IPS-11a (cell line): ENCODE measurements around the gene CAMK2A.

ENCODE experiments used
- H3K4me3 ChIP-seq: one replicate; pipeline ENCODE4 v1.5.1; 2013; ENCODE audit warnings: low read depth, low read length, control low read depth

CAMK2A gene

DNA sequence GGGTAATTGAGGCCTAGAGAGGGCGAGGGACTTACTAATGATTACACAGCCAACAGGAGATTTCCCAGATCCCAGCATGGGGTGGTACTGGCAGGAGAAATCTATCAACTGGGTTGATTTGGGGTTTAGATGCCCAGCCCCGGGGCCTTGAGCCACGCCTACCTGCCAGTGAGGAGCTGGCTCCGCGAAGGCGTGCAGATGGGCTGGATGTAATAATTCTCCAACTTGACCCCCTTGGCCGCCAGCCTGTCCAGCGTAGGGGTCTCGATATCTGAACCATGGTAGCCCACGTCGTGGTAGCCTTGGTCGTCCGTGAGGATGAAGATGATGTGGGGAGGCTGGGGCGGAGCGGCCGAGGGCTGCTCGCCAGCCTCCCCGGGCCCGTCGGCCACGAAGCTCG, 12.3 kb upstream of the CAMK2A start:
- peak overlapping the region; percentile 54 for H3K4me3 ChIP-seq

DNA sequence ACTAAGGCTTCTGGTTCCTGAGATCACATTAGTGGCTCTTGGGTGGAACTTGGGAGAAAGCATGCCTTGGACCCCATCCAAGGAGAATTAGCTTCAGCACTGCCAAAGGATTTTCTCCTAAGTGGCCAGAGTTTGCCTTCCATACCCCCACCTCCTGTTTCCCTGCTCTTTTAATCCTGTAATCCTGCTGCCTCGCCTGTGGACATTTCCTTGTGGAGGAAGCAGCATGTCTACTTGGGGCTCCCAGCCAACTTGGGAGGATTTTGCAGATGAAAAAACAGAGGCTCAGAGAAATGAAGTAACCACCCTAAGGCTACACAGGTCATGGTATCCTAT, 11.6 kb upstream of the CAMK2A start:
- no peak overlapping the region for H3K4me3 ChIP-seq

DNA sequence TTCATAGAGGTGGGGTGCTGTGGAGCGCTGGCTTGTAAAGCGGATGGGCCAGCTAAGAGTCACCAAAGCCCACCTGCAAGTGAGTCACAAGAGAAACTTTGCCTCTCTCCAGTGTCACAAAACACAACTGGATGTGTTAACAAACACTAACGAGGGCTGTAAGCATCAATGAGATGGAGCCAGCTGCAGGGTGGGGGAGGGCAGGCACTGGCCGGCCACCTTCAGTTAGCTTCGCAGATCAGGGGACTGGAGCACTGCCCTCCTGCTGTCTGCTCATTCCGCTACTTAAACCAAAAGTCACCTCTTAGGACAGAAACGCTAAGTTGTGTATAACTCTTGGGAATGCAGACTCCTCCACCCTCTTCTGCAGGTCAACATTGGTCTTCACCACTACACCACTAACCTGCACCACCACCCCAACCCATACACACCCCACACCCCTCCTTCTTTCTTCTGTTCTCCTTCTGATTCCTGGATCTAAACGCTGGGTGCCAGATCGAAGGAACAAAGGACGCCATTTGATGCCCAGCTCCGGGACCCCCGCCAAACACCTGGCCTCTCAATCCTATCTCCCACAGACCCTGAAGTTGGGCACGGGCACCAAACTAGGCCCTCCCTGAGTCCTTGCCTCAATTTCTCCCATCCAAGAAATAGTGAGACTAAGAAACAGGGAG, 11.1 kb upstream of the CAMK2A start:
- no peak overlapping the region for H3K4me3 ChIP-seq

DNA sequence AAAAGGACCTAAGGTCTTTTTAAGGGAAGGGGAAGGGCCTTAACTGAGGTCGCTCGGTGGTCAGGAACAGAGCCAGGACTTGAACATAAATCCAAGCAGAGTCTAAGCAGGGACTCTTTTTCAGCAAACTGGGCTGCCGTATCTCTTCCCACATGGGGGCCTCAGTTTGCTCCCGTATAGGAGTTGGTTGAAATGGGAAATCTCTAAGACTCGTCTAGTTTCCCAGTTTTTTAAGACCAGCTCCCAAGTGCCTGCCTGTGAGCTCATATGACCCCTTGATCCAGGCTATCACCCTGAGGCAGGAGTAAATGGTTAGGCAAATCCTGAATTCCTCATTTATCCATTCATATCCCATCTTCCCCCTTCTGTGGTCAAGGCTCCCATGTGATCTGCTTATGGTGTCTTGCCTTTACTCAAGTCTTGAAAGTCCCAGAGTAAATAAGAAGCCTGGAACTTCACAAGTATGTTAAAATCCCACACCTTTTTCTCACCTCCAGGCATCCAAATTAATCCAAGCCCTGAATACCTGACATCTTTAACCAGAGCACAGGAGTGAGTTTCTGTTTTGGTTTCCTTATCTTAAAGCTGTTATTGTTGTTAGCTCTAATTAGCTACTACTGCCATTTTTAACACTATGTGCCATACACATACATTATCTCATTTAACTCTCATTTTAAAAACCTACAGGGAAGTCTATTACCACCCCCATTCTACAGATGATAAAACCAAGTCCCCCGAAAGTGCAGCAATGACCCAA, 10.2 kb upstream of the CAMK2A start:
- H3K4me3 ChIP-seq: no peak overlapping the region

DNA sequence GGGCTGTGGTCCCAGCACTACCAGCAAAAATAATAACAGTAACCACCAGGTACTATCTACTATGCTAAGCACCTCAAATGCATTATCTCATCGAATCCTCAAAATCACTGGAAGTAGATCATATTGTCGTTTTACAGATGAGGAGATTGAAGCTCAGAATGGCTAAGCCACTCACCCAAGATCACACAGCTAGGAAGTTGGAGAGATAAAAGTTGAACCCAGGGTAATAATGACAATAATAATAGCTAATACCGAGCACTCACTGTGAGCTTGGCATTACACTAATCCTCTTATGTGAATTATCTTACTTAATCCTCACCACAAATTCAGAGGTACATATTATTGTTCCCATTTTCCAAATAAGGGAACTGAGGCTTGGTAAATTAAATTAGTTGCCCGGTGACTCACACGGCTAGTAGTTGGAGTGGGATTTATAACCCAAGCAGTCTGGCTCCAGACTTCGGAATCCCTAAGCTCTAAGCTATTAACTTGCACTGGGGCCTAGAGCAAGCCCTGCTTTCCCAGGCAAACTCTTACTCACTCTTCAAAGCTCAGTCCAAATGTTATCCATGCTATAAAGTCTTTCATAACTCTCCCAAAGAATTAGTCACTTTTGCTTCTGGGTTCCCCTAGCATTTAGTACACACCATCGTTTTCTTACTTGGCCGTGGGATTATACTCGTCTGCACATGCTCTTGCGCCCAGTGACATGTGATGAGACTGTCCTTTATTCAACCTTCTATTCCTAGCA, 9.3 kb upstream of the CAMK2A start:
- H3K4me3 ChIP-seq: no peak overlapping the region

DNA sequence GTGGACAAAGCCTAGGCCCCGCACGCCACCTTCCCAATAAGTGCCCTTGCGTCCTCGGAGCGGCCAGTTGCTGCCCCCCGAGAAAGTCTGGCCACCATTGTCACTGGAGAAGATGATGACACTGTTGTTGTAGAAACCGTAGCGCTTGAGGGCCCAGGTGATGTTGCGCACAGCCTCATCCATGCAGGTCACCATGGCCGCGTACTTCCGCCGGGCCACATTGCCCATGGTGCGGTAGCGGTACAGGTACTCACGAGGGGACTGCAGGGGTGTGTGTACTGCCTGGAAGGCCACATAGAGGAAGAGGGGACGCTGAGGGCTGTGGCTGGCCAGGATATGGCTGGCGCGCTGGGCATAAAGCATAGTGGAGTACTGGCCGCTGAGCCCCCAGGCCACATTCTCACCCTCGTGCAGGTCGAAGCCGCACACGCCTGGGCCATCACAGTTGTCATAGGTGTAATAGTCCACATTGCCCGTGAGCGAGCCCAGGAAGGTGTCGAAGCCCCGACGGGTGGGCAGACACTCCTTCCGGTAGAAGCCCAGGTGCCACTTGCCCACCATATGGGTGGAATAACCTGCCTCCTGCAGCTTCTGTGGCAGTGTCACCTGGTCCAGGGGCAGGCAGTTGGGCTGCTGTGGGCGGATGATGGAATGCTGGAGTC, 8.5 kb upstream of the CAMK2A start:
- H3K4me3 ChIP-seq: no peak overlapping the region

DNA sequence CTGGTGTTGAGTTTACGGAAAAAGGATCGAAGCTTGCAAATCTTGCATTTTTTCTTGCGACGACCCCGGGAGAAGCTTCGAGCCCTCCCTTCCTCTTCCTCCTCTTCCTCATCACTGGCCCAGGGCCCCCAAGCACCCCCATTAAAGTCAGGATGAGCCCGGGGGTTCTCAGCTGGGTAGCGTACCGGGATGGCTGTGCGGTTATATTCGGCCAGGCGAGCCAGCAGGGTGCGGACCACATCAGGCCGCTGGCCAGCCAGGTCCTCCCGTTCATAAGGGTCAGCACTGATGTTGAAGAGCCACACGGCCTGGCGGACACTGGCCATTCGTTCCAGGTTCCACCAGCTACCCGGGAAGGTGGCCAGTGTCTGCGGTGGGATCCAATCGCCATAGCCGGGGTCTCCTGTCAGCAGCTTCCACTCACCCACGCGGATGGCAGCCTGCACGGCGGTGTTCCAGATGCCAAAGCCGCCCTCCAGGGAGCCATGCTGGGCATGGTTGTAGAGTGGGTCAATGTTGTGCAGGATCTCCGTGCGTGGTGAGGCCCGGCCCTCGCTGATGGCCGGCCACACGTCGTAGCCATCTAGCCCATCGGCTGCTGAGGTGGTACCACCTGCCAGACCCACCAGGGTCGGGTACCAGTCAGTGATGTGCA, 7.8 kb upstream of the CAMK2A start:
- no peak overlapping the region for H3K4me3 ChIP-seq

DNA sequence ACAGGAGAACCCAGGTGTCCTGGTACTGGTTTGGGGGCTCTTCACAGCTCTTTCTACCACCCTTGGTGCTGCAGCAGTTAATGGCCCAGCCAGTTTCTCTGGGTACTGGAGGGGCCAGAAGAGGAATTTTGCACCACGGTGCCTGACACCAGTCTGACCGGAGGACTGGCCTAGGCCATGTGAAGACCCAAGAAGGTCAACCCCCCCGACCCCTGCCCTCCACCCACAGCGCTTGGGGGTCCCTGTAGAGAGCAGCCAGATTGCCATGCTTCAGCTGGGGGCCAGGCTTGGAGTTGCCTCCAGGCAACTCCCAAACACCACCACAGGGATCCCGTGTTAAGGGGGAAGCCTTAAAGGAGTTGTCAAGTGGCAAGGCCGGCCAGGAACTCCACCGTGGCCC, 6.9 kb upstream of the CAMK2A start:
- no peak overlapping the region for H3K4me3 ChIP-seq

DNA sequence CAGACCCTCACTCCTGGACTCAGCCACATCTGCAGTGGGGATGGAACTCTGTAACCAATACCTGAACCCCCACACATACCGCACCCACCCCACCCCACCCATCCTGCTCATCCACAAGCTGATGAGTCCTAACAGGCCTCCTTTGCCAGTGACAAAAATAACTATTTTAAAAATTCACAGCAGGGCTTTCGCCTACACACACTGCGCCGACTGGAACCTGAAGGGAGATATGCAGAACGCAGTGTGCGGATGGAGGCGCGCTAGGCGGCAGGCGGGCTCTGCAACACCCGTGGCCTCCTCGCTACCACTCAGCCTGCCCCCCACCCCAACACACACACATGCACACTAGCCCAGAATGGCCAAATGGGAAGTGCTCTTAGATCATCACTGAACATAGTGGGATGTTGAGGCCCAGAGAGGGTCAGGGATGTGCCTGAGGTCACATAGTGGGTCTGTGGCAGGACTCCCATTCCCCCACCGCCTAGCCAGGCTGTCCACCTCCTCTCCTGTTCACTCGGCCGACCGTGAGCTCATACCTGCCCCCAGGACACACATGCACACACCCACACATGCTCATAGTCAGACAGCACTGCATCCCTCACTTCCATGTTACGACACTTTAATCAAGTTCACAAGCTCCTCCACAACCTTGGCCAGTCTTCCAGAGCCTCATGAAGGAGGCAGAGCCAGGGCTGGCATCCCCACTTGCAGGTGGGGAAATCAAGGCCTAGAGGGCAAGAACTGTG, 6.3 kb upstream of the CAMK2A start:
- H3K4me3 ChIP-seq: no peak overlapping the region

DNA sequence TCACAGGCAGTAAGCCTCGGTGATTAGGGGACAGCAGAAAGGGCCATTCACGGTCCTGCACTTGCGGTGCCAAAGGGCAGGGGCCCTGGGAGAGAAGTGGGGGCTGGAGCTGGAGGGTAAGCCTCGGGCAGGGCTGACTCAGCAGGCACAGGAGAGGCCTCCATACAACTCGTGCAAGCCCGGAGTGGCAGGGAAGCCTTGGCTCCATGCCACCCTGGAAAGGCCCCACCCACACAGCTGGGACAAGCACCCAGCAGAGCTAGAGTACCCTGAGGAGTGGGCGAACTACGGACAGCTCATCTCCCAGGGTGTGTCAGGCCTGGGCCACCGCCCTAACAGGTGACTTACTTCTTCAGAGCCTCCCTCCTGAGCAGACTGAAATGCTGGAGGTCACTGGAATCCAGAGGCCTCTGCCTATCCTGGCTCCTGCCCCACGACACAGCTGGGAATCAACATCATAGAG, 5.6 kb upstream of the CAMK2A start:
- no peak overlapping the region for H3K4me3 ChIP-seq

DNA sequence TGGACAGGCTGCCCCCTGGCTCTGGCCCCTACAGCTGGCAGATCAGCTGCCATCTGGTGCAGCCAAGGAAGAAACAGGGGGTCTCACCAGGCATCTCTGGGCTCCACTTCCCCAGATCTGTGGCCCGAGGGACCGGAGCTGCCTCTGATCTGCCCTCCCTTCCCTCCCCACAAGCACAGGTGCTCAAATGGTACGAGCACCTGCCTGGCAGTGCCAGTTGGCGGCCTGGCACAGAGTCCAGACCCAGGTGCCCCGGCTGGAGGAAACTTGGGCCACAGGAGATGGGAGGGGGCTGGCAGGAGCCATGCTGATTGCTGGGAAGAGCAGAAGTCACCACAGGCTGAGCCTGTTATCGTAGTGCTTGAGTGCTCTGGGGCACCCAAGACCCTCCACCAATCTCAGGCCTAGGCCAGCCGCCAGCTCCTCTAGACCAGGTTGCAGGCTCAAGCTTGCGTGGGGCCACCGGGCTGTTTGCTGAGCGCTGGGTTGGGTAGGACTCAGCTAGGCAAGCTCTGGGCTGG, 5.0 kb upstream of the CAMK2A start:
- H3K4me3 ChIP-seq: no peak overlapping the region

DNA sequence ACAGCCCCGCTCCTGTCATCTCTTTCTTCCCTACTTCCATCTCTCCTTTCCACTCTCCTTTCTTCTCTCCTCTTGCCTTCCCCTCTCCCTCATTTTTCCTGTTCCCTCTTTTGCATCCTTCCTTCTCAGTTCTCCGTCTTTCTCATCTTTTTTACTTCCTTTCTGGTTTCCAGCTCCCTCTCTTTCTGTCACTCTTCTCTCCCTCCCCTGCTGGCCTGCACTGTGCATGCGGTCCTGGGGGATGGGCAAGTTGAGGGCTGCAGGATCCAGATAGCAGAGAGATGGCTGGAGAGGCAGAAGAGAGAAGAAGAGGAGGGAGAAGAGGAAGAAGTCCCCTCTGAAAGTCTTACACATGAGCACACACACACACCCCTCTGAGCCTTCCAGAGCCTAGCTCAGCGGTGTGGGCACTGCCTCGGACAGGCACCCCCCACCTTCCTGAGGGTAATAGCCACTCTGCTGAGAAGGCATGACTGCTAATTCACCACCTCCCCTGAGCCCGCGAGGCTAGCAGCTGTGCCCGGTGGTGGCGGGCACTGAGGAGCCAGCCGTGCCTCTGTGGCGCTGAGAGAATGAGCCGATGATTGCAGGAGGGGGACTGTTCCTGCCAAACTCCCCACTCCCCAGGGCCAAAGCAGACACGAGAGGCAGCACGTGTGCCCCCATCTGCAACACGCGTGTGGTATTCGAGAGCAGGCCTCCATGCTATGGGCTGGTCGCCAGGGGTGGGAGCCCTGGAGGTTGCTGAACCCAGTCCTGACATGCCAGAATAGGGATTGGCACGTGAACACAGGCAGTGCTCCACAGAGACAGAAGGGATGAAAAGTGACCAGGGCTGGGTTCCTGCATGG, 3.7 kb upstream of the CAMK2A start:
- no peak overlapping the region for H3K4me3 ChIP-seq

DNA sequence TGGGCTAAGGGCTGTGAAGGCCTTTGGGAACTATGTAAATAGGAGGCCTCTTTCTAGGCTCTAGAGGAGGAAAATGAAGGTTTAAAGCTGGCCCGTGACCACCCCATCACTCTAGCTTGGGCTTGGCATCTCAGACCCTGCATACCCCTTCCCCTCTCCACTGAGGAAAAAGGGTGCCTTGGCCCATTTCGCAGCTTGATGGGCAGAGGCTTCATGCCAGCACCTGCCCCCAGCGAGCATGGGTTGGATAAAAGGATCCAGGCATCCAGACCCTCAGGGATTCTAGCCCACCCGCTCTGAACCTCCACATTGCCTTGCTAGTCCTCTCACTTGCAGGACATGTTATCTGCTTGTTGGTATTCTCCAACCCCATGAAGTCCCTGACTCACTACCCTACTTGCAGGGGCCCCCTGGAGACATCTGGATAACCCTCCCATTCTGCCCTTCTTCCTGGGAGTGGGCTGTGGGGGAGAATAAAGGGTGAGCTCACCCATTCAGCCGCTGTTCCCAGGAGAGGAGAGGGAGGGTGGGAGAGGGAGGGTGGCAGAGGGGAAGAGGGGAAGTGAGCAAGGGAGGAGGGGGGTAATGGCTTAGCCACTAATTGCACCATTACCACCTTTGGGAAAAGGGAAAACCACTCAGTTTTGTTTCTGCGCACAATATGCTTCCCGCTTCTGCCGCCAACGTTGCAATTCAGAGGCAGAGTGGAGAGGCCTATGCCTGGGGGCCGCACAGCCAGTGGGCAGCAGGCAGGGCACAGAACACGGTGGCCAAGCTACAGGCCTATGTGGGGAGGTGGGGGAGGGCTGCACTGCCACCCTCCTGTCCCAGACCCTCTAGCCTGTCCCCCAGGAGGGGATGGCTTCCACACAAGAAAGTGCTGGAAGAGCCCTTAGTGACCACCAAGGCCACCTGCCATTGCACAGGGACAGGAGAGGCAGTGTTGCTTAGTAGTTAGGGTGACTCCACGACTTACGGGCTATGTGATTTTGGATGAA, 2.1 kb upstream of the CAMK2A start:
- no peak overlapping the region for H3K4me3 ChIP-seq

DNA sequence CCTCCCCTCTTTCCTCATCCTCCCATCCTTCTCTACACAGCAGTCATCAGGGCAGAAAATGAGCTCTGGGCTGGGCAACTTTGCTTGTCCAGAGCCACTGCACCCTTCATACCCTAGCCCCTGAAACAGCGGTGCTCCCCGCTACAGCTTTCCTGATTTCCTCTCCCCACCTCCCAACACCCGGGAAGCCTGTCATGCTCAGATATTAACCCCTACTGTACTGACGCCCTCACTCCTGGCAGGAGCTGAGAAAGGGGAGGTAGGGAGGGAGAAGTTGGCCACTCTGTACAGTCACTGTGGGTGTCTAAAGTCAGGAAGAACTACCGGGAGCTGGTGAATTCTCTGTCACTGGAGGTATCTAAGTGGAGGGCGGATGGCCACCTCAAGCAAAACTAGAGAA, 782 bp downstream of the CAMK2A start:
- no peak overlapping the region for H3K4me3 ChIP-seq

DNA sequence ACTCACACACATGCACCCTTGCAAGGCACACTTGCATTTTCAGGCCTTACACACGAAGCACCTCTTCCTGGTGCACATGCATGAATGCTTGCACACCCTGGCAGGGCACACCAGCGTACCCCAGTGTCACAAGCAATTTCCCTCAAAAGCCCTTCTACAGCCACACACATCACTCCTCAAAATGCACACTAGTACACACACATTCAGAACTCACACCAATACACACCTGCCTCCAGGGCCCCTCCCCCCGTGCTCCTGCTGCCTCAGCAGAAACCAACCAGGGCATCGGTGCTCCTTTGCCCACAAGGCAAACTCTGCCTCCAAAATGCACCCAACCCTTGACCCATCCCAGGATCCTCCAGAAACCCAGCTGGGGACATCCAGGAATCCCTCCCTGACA, 1.2 kb downstream of the CAMK2A start:
- H3K4me3 ChIP-seq: no peak overlapping the region

DNA sequence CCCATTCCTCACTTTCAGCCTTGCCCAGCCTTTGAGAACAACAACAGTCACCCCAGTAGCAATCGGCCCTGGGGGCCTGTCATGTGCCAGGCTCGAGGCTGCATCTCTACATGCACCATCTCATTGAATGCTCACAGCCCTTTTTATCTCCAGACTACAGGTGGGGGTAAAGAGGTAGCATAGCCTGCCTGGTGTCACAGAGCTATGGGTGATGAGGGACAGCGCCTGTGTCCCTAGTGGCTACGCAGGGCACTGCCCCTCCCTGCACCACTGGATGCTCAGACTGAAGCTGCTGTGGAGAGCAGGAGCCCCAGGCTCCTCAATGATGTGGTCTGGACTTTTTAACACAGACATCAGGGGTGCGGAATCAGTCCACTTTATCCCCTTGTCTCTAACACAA, 2.8 kb downstream of the CAMK2A start:
- no peak overlapping the region for H3K4me3 ChIP-seq

DNA sequence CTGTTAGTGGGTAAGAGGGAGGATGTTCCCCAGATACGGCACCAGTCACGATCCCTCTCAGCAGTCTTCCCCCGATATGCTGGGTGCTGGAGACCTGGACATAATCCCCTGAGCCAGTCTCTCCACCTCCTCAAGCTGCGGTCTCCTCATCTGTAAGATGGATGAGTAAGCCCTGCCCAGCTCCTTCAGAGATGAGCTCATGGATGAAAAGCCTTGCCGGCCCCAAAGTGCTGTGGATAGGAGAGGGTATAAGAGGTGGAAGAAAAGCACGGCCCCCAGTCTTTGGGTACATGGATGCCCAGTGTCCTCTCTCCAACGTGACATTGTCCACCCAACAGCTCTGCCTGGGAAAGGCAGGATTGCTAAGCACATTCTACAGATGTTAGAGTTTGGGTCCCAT, 4.5 kb downstream of the CAMK2A start:
- H3K4me3 ChIP-seq: no peak overlapping the region

DNA sequence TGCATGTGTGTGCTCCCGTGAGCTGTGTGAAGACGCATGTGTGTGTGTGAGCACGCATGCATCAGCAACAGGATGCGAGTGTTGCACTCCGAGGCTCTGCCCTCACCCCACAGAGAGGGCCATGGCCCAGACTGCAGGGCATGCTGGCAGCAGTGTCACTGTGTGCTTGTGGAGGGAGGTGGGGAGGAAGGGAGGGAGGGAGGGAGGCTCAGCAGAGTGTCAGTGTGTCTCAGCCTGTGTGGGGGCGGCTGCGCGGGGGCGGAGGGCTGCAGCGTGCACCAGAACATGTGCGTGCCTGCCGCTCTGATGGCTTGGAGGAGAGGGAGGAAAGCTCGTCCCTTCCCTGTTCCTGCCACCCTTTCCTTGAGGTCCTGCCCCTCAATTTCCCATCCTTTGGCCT, 5.3 kb downstream of the CAMK2A start:
- no peak overlapping the region for H3K4me3 ChIP-seq
